Epithelial cell of esophagus (primary cell): ENCODE data around the gene CLEC16A.

Source experiments
- DNase-seq: peaks from one replicate; pipeline ENCODE4 v3.0.0; 2010; ENCODE audit warnings: low read depth
- H3K4me3 ChIP-seq: 2 replicates; pipeline ENCODE4 v1.5.1; 2011; ENCODE audit warnings: mild to moderate bottlenecking, low read length, control low read depth
- TF ChIP-seq, protein P1 (sequence below): IDR thresholded peaks from 2 replicates; pipeline ENCODE4 v1.5.1; 2011; ENCODE audit warnings: low read depth, mild to moderate bottlenecking, low read length, control low read depth, inconsistent platforms; ENCODE audit not compliant: insufficient read depth; ENCODE audit errors: missing control alignments

CLEC16A gene

DNA sequence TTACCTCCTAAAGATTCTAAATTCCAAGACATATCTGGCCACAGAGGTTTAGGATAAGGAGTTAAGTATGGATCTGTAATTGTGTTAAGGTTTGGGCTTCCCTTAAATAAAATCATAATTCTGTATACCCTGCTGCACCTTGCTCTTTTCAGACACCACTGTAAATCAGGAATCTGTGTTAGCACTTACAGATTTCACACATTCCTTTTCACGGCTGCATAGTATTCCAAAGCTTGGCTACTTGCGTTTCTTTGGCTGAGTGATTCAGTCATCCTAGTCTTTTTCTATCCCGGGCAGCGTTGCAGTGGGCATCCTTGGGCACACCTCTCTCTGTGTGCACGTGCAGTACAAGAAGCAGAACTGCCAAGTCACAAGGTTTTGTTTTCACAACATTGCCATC, 205.8 kb downstream of the CLEC16A start:
- no peak overlapping the region for H3K4me3 ChIP-seq
- TF ChIP-seq, protein P1, sequence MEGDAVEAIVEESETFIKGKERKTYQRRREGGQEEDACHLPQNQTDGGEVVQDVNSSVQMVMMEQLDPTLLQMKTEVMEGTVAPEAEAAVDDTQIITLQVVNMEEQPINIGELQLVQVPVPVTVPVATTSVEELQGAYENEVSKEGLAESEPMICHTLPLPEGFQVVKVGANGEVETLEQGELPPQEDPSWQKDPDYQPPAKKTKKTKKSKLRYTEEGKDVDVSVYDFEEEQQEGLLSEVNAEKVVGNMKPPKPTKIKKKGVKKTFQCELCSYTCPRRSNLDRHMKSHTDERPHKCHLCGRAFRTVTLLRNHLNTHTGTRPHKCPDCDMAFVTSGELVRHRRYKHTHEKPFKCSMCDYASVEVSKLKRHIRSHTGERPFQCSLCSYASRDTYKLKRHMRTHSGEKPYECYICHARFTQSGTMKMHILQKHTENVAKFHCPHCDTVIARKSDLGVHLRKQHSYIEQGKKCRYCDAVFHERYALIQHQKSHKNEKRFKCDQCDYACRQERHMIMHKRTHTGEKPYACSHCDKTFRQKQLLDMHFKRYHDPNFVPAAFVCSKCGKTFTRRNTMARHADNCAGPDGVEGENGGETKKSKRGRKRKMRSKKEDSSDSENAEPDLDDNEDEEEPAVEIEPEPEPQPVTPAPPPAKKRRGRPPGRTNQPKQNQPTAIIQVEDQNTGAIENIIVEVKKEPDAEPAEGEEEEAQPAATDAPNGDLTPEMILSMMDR, result no peak
- DNase-seq, result no peak

DNA sequence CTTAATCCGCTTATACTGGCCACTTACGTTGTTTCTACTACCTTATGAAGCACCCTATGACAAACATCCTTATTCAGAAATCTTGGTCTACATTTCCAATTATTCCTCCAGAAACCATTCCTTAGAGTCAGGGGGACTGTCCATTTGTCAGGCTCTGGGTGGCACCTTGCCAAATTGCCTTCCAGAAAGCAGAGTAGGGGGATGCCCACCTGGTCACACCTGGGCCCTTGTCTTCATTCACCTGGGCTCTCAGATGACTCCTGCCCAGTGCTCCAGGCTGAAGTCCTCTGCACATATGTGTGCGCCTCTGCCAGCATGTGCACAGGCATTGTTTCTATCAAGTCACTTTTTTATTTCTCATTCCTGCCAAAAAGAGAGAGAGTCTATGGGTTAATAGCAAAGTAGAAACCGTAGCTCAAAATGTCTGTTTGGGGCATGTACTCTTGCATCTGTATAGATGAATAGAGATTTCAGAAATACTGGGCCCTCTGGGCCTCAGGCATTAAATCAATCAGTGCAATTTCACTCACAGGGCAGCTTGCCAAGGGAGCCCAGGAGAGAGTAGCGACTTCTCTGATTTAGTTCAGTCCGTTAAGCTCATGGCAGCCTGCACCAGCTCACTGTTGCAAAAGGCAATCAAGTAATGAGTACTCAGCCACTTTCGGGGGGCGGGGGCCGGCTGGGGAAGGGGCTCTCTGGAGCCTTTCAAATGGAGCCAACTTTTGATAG, 207.0 kb downstream of the CLEC16A start:
- no peak overlapping the region for H3K4me3 ChIP-seq
- no peak for DNase-seq
- TF ChIP-seq, protein P1, result no peak

GRCh38 chr16:11151885-11152629, 207.7 kb downstream of the CLEC16A start:
- no peak overlapping the region for H3K4me3 ChIP-seq
- no peak for DNase-seq
- TF ChIP-seq, protein P1, result no peak

DNA sequence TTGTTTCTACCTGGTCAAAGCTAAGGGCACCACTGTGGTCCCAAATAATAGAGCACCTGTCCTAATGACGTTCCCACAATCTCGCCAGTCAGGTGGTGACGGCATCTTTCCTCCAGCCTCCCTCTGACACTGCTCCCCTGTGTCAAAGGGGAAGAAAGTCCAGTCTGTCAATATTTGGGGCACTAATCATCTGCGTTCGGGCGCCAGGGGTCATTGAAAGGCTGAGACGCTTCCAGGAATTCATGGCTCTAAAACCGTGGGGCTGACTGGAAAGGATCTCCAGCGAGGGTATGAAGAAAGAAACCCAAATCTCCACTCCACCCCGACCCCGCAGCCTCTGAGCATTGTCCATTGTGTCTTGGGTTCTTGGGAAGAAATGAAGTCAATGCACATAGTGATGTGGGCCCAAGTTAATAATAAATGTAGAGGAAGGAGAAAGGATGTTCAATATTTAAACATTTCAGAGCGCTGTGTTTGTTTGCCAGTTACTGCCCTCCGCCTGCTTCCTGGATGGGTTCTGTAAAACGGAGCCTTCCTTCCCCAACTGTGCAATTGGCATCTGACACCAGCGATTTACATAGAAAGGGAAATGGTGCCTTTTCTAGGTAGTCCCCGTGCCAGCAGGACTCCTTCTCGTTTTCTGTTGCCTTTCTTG, 208.4 kb downstream of the CLEC16A start:
- H3K4me3 ChIP-seq, result no peak overlapping the region
- TF ChIP-seq, protein P1, result no peak

DNA sequence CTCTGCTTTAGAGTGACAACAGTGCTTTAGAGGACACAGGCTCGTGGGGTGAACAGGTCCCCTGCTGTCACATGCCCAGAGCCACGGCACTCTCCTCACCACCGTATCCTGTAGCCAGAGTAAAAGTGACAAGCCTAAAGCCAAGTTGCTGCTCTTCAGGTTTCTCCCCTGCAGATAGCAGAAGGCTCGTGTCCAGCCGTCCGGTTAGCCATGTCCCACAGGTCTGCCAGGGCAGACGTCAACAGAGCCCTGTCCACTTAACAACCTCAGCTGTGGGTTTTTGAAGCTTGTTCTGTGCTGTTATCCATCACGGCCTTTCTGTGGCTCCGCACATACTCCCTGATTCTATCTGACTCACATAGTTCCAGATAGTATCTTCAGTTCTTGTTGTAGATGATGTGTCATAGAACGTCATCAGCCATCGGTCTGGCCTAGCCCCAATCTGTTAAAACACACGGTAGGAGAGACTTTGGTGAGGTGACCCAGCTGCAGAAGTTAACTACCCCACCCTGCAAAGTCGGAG, 211.0 kb downstream of the CLEC16A start:
- TF ChIP-seq, protein P1, result no peak
- H3K4me3 ChIP-seq, result no peak overlapping the region
- DNase-seq, result no peak

More for the DNA sequence above, 208.4 kb downstream of the CLEC16A start:
- DNase-seq, result no peak

- no peak for DNase-seq
- H3K4me3 ChIP-seq, result no peak overlapping the region
- TF ChIP-seq, protein P1, result no peak
These were observed 212.0 kb downstream of the CLEC16A start for GRCh38 chr16:11156401-11156800.
